ENCODE data around the gene APPL1. TPM values are rescaled to one million over a fixed set of nuclear protein-coding genes. Genes with fewer than 3 reads are reported as not detected.
A peak's percentile ranks its signal among the peaks of the same experiment; 100 is the strongest.

The APPL1 gene
- polyA plus RNA-seq, 2 donors: 7.8 to 12.8 TPM

- no peaks in the 10 kb centered on the region for H3K9me3 ChIP-seq (ENCODE audit: control insufficient read depth in 2 of 2, insufficient read depth in 1 of 2, low read depth in 1 of 2, low read length in 1 of 2)
- no peak overlapping the region for H3K27ac ChIP-seq (ENCODE audit: low read depth in 2 of 2, low read length in 1 of 2)
- H3K27me3 ChIP-seq (ENCODE audit: control insufficient read depth in 1 of 2, insufficient read depth in 2 of 2, low read length in 2 of 2): no peaks in the 10 kb centered on the region
- WGBS, 2 donors: 55 to 64% methylated on average over 2 of the region's 2 CpGs
- no peaks in the 10 kb centered on the region for H3K4me1 ChIP-seq (ENCODE audit: control insufficient read depth in 2 of 2, insufficient read depth in 2 of 2, low read length in 1 of 2)
- no peak overlapping the region for H3K4me3 ChIP-seq (ENCODE audit: low read depth in 1 of 2, low read length in 2 of 2)
- H3K36me3 ChIP-seq (ENCODE audit: control insufficient read depth in 2 of 2, insufficient read depth in 2 of 2, low read length in 1 of 2): no peaks in the 10 kb centered on the region
Observed at GRCh38 chr3:57226176-57226575, 1.4 kb upstream of the APPL1 start.

GRCh38 chr3:57227930-57228751 lies 612 bp downstream of the APPL1 start:
- 0% methylated on average over 55 to 70 of the region's 70 CpGs for WGBS, 2 donors

GRCh38 chr3:57230006-57230405 lies 2.5 kb downstream of the APPL1 start:
- Histone ChIP-seq H3K9me3 (ENCODE audit: control insufficient read depth in 2 of 2, insufficient read depth in 1 of 2, low read depth in 1 of 2, low read length in 1 of 2) (no peaks in the 10 kb centered on the region), H3K27ac (ENCODE audit: low read depth in 2 of 2, low read length in 1 of 2) (peak overlapping the region in 1 of 2 donors; percentile 3), H3K27me3 (ENCODE audit: control insufficient read depth in 1 of 2, insufficient read depth in 2 of 2, low read length in 2 of 2) (no peaks in the 10 kb centered on the region), H3K36me3 (ENCODE audit: control insufficient read depth in 2 of 2, insufficient read depth in 2 of 2, low read length in 1 of 2) (no peaks in the 10 kb centered on the region), H3K4me3 (ENCODE audit: low read depth in 1 of 2, low read length in 2 of 2) (no peak overlapping the region), H3K4me1 (ENCODE audit: control insufficient read depth in 2 of 2, insufficient read depth in 2 of 2, low read length in 1 of 2) (no peaks in the 10 kb centered on the region)
- WGBS, 2 donors: 50 to 66% methylated on average over 2 of the region's 2 CpGs

More at GRCh38 chr3:57227930-57228751, 612 bp downstream of the APPL1 start:
- Histone ChIP-seq H3K27me3 (ENCODE audit: control insufficient read depth in 1 of 2, insufficient read depth in 2 of 2, low read length in 2 of 2) (no peaks in the 10 kb centered on the region), H3K36me3 (ENCODE audit: control insufficient read depth in 2 of 2, insufficient read depth in 2 of 2, low read length in 1 of 2) (no peaks in the 10 kb centered on the region), H3K27ac (ENCODE audit: low read depth in 2 of 2, low read length in 1 of 2) (peak overlapping the region; percentile 89 to 96), H3K4me1 (ENCODE audit: control insufficient read depth in 2 of 2, insufficient read depth in 2 of 2, low read length in 1 of 2) (no peaks in the 10 kb centered on the region), H3K9me3 (ENCODE audit: control insufficient read depth in 2 of 2, insufficient read depth in 1 of 2, low read depth in 1 of 2, low read length in 1 of 2) (no peaks in the 10 kb centered on the region), H3K4me3 (ENCODE audit: low read depth in 1 of 2, low read length in 2 of 2) (peak overlapping the region; percentile 72 to 90)

GRCh38 chr3:57233799-57234198 lies 6.3 kb downstream of the APPL1 start:
- Histone ChIP-seq H3K36me3 (ENCODE audit: control insufficient read depth in 2 of 2, insufficient read depth in 2 of 2, low read length in 1 of 2) (no peaks in the 10 kb centered on the region), H3K27me3 (ENCODE audit: control insufficient read depth in 1 of 2, insufficient read depth in 2 of 2, low read length in 2 of 2) (no peaks in the 10 kb centered on the region), H3K4me3 (ENCODE audit: low read depth in 1 of 2, low read length in 2 of 2) (no peak overlapping the region), H3K9me3 (ENCODE audit: control insufficient read depth in 2 of 2, insufficient read depth in 1 of 2, low read depth in 1 of 2, low read length in 1 of 2) (no peaks in the 10 kb centered on the region), H3K4me1 (ENCODE audit: control insufficient read depth in 2 of 2, insufficient read depth in 2 of 2, low read length in 1 of 2) (no peaks in the 10 kb centered on the region), H3K27ac (ENCODE audit: low read depth in 2 of 2, low read length in 1 of 2) (no peak overlapping the region)
- WGBS, 2 donors: 95 to 98% methylated on average over 2 of the region's 2 CpGs

GRCh38 chr3:57234613-57235575 lies 7.4 kb downstream of the APPL1 start:
- no peak overlapping the region for H3K27ac ChIP-seq (ENCODE audit: low read depth in 2 of 2, low read length in 1 of 2)
- WGBS, 2 donors: 90 to 92% methylated on average over 13 of the region's 13 CpGs
- H3K27me3 ChIP-seq (ENCODE audit: control insufficient read depth in 1 of 2, insufficient read depth in 2 of 2, low read length in 2 of 2): no peaks in the 10 kb centered on the region
- no peak overlapping the region for H3K4me3 ChIP-seq (ENCODE audit: low read depth in 1 of 2, low read length in 2 of 2)
- H3K9me3 ChIP-seq (ENCODE audit: control insufficient read depth in 2 of 2, insufficient read depth in 1 of 2, low read depth in 1 of 2, low read length in 1 of 2): no peaks in the 10 kb centered on the region
- no peaks in the 10 kb centered on the region for H3K36me3 ChIP-seq (ENCODE audit: control insufficient read depth in 2 of 2, insufficient read depth in 2 of 2, low read length in 1 of 2)
- no peaks in the 10 kb centered on the region for H3K4me1 ChIP-seq (ENCODE audit: control insufficient read depth in 2 of 2, insufficient read depth in 2 of 2, low read length in 1 of 2)

GRCh38 chr3:57244946-57245345 lies 17.4 kb downstream of the APPL1 start:
- 77 to 82% methylated on average over 2 of the region's 2 CpGs for WGBS, 2 donors
- Histone ChIP-seq H3K36me3 (ENCODE audit: control insufficient read depth in 2 of 2, insufficient read depth in 2 of 2, low read length in 1 of 2) (peaks cover 6 to 10% of the 10 kb centered on the region in 2 donors), H3K4me3 (ENCODE audit: low read depth in 1 of 2, low read length in 2 of 2) (no peak overlapping the region), H3K27ac (ENCODE audit: low read depth in 2 of 2, low read length in 1 of 2) (no peak overlapping the region), H3K4me1 (ENCODE audit: control insufficient read depth in 2 of 2, insufficient read depth in 2 of 2, low read length in 1 of 2) (no peaks in the 10 kb centered on the region), H3K9me3 (ENCODE audit: control insufficient read depth in 2 of 2, insufficient read depth in 1 of 2, low read depth in 1 of 2, low read length in 1 of 2) (no peaks in the 10 kb centered on the region), H3K27me3 (ENCODE audit: control insufficient read depth in 1 of 2, insufficient read depth in 2 of 2, low read length in 2 of 2) (no peaks in the 10 kb centered on the region)

- H3K4me3 ChIP-seq (ENCODE audit: low read depth in 1 of 2, low read length in 2 of 2): no peak overlapping the region
- H3K36me3 ChIP-seq (ENCODE audit: control insufficient read depth in 2 of 2, insufficient read depth in 2 of 2, low read length in 1 of 2): peaks cover 0 to 4% of the 10 kb centered on the region in 2 donors
- H3K27me3 ChIP-seq (ENCODE audit: control insufficient read depth in 1 of 2, insufficient read depth in 2 of 2, low read length in 2 of 2): no peaks in the 10 kb centered on the region
- no peak overlapping the region for H3K27ac ChIP-seq (ENCODE audit: low read depth in 2 of 2, low read length in 1 of 2)
- H3K4me1 ChIP-seq (ENCODE audit: control insufficient read depth in 2 of 2, insufficient read depth in 2 of 2, low read length in 1 of 2): no peaks in the 10 kb centered on the region
- 85 to 86% methylated on average over 1 of the region's 1 CpG for WGBS, 2 donors
- no peaks in the 10 kb centered on the region for H3K9me3 ChIP-seq (ENCODE audit: control insufficient read depth in 2 of 2, insufficient read depth in 1 of 2, low read depth in 1 of 2, low read length in 1 of 2)
Observed at GRCh38 chr3:57252404-57252803, 24.9 kb downstream of the APPL1 start.

- Histone ChIP-seq H3K36me3 (ENCODE audit: control insufficient read depth in 2 of 2, insufficient read depth in 2 of 2, low read length in 1 of 2) (peaks cover 7 to 10% of the 10 kb centered on the region in 2 donors), H3K4me1 (ENCODE audit: control insufficient read depth in 2 of 2, insufficient read depth in 2 of 2, low read length in 1 of 2) (no peaks in the 10 kb centered on the region), H3K27me3 (ENCODE audit: control insufficient read depth in 1 of 2, insufficient read depth in 2 of 2, low read length in 2 of 2) (no peaks in the 10 kb centered on the region), H3K4me3 (ENCODE audit: low read depth in 1 of 2, low read length in 2 of 2) (no peak overlapping the region), H3K9me3 (ENCODE audit: control insufficient read depth in 2 of 2, insufficient read depth in 1 of 2, low read depth in 1 of 2, low read length in 1 of 2) (no peaks in the 10 kb centered on the region), H3K27ac (ENCODE audit: low read depth in 2 of 2, low read length in 1 of 2) (no peak overlapping the region)
- WGBS, 2 donors: 81 to 85% methylated on average over 3 of the region's 3 CpGs
Observed at GRCh38 chr3:57256844-57257243, 29.3 kb downstream of the APPL1 start.

- H3K4me1 ChIP-seq (ENCODE audit: control insufficient read depth in 2 of 2, insufficient read depth in 2 of 2, low read length in 1 of 2): no peaks in the 10 kb centered on the region
- no peaks in the 10 kb centered on the region for H3K9me3 ChIP-seq (ENCODE audit: control insufficient read depth in 2 of 2, insufficient read depth in 1 of 2, low read depth in 1 of 2, low read length in 1 of 2)
- no peak overlapping the region for H3K27ac ChIP-seq (ENCODE audit: low read depth in 2 of 2, low read length in 1 of 2)
- peaks cover 7 to 10% of the 10 kb centered on the region in 2 donors for H3K36me3 ChIP-seq (ENCODE audit: control insufficient read depth in 2 of 2, insufficient read depth in 2 of 2, low read length in 1 of 2)
- H3K4me3 ChIP-seq (ENCODE audit: low read depth in 1 of 2, low read length in 2 of 2): no peak overlapping the region
- no peaks in the 10 kb centered on the region for H3K27me3 ChIP-seq (ENCODE audit: control insufficient read depth in 1 of 2, insufficient read depth in 2 of 2, low read length in 2 of 2)
Observed at GRCh38 chr3:57257678-57258077, 30.1 kb downstream of the APPL1 start.
